Hepatocyte (in vitro differentiated cells): ENCODE data around the gene L3MBTL1. TPM values are rescaled to one million over a fixed set of nuclear protein-coding genes. Genes with fewer than 3 reads are reported as not detected.
"Not testable (repeated sequence)": the region's sequence is repeated elsewhere in the genome, so short reads cannot be mapped to it uniquely, and the experiment has no call there.

Source experiments
- DNase-seq: peaks from one replicate; pipeline ENCODE4 v3.0.0-alpha.2; 2016; ENCODE audit warnings: low spot score
- H2AFZ ChIP-seq: fragments of 200-600 bp; sonication (generic); 2 replicates; pipeline ENCODE4 v1.6.0; 2016; ENCODE audit warnings: antibody characterized with exemption, mild to moderate bottlenecking
- H3K27ac ChIP-seq: fragments of 200-600 bp; sonication (generic); 2 replicates; pipeline ENCODE4 v1.5.1; 2016; ENCODE audit warnings: mild to moderate bottlenecking
- H3K27me3 ChIP-seq: fragments of 200-600 bp; sonication (generic); 2 replicates; pipeline ENCODE4 v1.6.1; 2016
- H3K36me3 ChIP-seq: fragments of 200-600 bp; sonication (generic); replicated peaks from 2 replicates; pipeline ENCODE4 v1.5.1; 2016; ENCODE audit warnings: low read depth; ENCODE audit not compliant: insufficient read depth
- H3K4me1 ChIP-seq: fragments of 200-600 bp; sonication (generic); 2 replicates; pipeline ENCODE4 v1.5.1; 2016; ENCODE audit warnings: mild to moderate bottlenecking, moderate library complexity; ENCODE audit not compliant: insufficient read depth
- H3K4me2 ChIP-seq: fragments of 200-600 bp; sonication (generic); 2 replicates; pipeline ENCODE4 v1.6.0; 2016
- H3K4me3 ChIP-seq: fragments of 200-600 bp; sonication (generic); 2 replicates; pipeline ENCODE4 v1.5.1; 2016; ENCODE audit warnings: mild to moderate bottlenecking
- H3K79me2 ChIP-seq: fragments of 200-600 bp; sonication (generic); 2 replicates; pipeline ENCODE4 v1.6.0; 2017; ENCODE audit warnings: mild to moderate bottlenecking
- H3K9me2 ChIP-seq: fragments of 200-600 bp; sonication (generic); replicated peaks from 2 replicates; pipeline ENCODE4 v1.6.0; 2017; ENCODE audit warnings: mild to moderate bottlenecking; ENCODE audit not compliant: insufficient read depth
- H3K9me3 ChIP-seq: fragments of 200-600 bp; sonication (generic); 2 replicates; pipeline ENCODE4 v1.5.1; 2016; ENCODE audit warnings: low read depth, mild to moderate bottlenecking
- H4K20me1 ChIP-seq: fragments of 200-600 bp; sonication (generic); 2 replicates; pipeline ENCODE4 v1.6.0; 2016; ENCODE audit warnings: mild to moderate bottlenecking; ENCODE audit not compliant: insufficient read depth, poor library complexity, severe bottlenecking
- CTCF ChIP-seq: fragments of 200-600 bp; sonication (generic); IDR thresholded peaks from 2 replicates; pipeline ENCODE4 v1.5.1; 2016; ENCODE audit warnings: antibody characterized with exemption, mild to moderate bottlenecking; ENCODE audit not compliant: poor library complexity
- EZH2 ChIP-seq: fragments of 200-600 bp; sonication (generic); IDR thresholded peaks from 2 replicates; pipeline ENCODE4 v1.6.1; 2016; ENCODE audit warnings: antibody characterized with exemption, mild to moderate bottlenecking, borderline replicate concordance
- EZH2phosphoT487 ChIP-seq: fragments of 200-600 bp; sonication (generic); IDR thresholded peaks from one replicate; pipeline ENCODE4 v1.6.1; 2018; ENCODE audit warnings: antibody characterized with exemption, mild to moderate bottlenecking, low read depth, moderate library complexity; ENCODE audit not compliant: unreplicated experiment, severe bottlenecking
- WGBS: methylation state at CpG from one replicate; pipeline ENCODE4 v1.1.6; 2016; ENCODE audit warnings: low lambda C conversion rate; ENCODE audit errors: missing lambda C conversion rate; 5-methylcytosine and 5-hydroxymethylcytosine counted together
- polyA plus RNA-seq: library from polyadenylated mRNA; unstranded; fragments of >200 nt; fragmentation: Nextera tagmentation; extraction: Ambion mirVana; gene quantifications from 2 replicates; pipeline ENCODE4 v1.2.1, GENCODE V29; 2016
- total RNA-seq: library from RNA; depleted of rRNA; stranded (reverse); fragments of >200 nt; gene quantifications from 2 replicates; pipeline ENCODE4 v1.2.3, GENCODE V29; 2014

The L3MBTL1 gene
- total and polyA plus RNA-seq, 2 experiments from 2014 or later = 7.5 to 7.9 TPM

- Histone ChIP-seq H3K27me3 (no peaks in the 10 kb centered on the region), H3K79me2 (peaks cover 5% of the 10 kb centered on the region), H3K4me3 (no peak overlapping the region), H3K9me3 (no peaks in the 10 kb centered on the region), H2AFZ (no peak overlapping the region), H3K9me2 (no peaks in the 10 kb centered on the region), H3K27ac (no peak overlapping the region), H3K4me1 (peaks cover 9% of the 10 kb centered on the region), H3K36me3 (no peaks in the 10 kb centered on the region), H4K20me1 (no peaks in the 10 kb centered on the region), H3K4me2 (no peak overlapping the region)
- TF ChIP-seq CTCF = no peak
- TF ChIP-seq EZH2 = no peak
- TF ChIP-seq EZH2phosphoT487 = no peak
- DNase-seq = no peak
- 84% methylated on average over 8 of the region's 8 CpGs for WGBS
Measured at GRCh38 chr20:43586641-43587040, 79.1 kb downstream of the L3MBTL1 start.

DNA sequence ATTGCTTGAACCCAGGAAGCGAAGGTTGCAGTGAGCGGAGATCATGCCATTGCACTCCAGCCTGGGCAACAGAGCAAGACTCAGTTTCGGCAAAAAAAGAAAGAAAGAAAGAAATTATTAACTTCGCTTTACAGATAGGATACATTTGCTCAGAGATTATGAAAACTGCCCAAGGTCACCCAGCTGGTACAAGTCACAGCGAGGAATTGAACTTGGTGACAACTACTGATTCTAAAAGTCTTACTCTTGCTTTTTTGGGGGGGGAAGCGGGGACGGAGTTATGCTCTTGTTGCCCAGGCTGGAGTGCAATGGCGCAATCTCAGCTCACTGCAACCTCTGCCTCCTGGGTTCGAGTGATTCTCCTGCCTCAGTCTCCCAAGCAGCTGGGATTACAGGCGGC, 81.0 kb downstream of the L3MBTL1 start:
- DNase-seq, H3K27me3 ChIP-seq, H3K27ac ChIP-seq, H3K9me3 ChIP-seq, H3K36me3 ChIP-seq, H2AFZ ChIP-seq, H3K4me2 ChIP-seq, H4K20me1 ChIP-seq, H3K4me3 ChIP-seq, H3K9me2 ChIP-seq: not testable (repeated sequence)
- 94% methylated on average over 10 of the region's 10 CpGs for WGBS
- peaks cover 24% of the 10 kb centered on the region for H3K79me2 ChIP-seq
- H3K4me1 ChIP-seq = peaks cover 13% of the 10 kb centered on the region

DNA sequence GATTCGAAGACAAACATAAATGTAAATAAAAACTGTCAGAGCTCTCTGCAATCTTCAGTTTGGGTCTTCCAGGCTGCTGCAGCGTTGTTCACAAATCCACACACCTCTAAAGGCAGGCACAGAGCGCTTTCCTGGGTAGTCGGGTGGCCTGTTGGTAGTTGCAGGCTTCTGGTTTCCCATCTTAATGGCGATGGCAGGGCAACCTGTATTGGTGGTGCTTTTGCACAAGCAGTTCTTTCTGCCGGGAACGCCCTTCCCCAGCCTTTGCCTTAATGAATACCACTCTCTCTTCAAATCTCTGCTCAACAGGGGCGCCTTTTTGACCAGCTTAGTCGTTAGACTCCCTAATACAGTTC, 82.5 kb downstream of the L3MBTL1 start:
- no peaks in the 10 kb centered on the region for H3K27me3 ChIP-seq
- H3K27ac ChIP-seq = peak overlapping the region; percentile 90
- peak overlapping the region; percentile 38 for H3K4me3 ChIP-seq
- H3K9me3 ChIP-seq = no peaks in the 10 kb centered on the region
- no peak for TF ChIP-seq CTCF
- TF ChIP-seq EZH2phosphoT487 = no peak
- no peak for TF ChIP-seq EZH2
- H2AFZ ChIP-seq = peak overlapping the region; percentile 83
- H3K4me1 ChIP-seq = peaks cover 13% of the 10 kb centered on the region
- no peaks in the 10 kb centered on the region for H3K36me3 ChIP-seq
- H4K20me1 ChIP-seq = no peaks in the 10 kb centered on the region
- peaks cover 29% of the 10 kb centered on the region for H3K79me2 ChIP-seq
- WGBS = 26% methylated on average over 9 of the region's 9 CpGs
- H3K9me2 ChIP-seq = no peaks in the 10 kb centered on the region
- peak overlapping the region; percentile 83 for H3K4me2 ChIP-seq
- DNase-seq = no peak

GRCh38 chr20:43590392-43591303, 83.2 kb downstream of the L3MBTL1 start, which contains the start of gene IFT52:
TSS of gene IFT52 (plus strand) at chr20:43590937. CDS start at chr20:43594699, 3,762 bp downstream.
- no peaks in the 10 kb centered on the region for H3K9me2 ChIP-seq
- H2AFZ ChIP-seq = peak within 1 kb of the TSS; percentile 83
- H3K27me3 ChIP-seq = no peaks in the 10 kb centered on the region
- no peaks in the 10 kb centered on the region for H3K36me3 ChIP-seq
- peak within 1 kb of the TSS; percentile 67 for H3K4me3 ChIP-seq
- H4K20me1 ChIP-seq = no peaks in the 10 kb centered on the region
- peak within 1 kb of the TSS; percentile 90 for H3K27ac ChIP-seq
- H3K9me3 ChIP-seq = no peaks in the 10 kb centered on the region
- DNase-seq = peak; percentile 96
- TF ChIP-seq CTCF = no peak
- no peak for TF ChIP-seq EZH2
- no peak for TF ChIP-seq EZH2phosphoT487
- H3K4me1 ChIP-seq = peaks cover 13% of the 10 kb centered on the region
- H3K4me2 ChIP-seq = peak within 1 kb of the TSS; percentile 83
- peaks cover 29% of the 10 kb centered on the region for H3K79me2 ChIP-seq
- under 1% methylated on average over 64 of the region's 68 CpGs for WGBS
